Measurements from ENCODE around the gene MINDY1. TPM values are rescaled to one million over a fixed set of nuclear protein-coding genes. Genes with fewer than 3 reads are reported as not detected.

MINDY1 gene
- total RNA-seq = 10 to 100 TPM; 16.9 to 28.3 TPM

- Histone ChIP-seq H3K9me3 (no peaks in the 10 kb centered on the region), H3K4me1 (ENCODE audit: control insufficient read depth in 1 of 2, low read depth in 2 of 2) (peaks cover 36 to 63% of the 10 kb centered on the region in 2 donors), H3K36me3 (no peaks in the 10 kb centered on the region), H3K27me3 (replicated peaks; ENCODE audit: insufficient read depth) (no peaks in the 10 kb centered on the region), H3K27ac (peak within 1 kb of the TSS; percentile 73 to 74), H3K4me3 (peak within 1 kb of the TSS; percentile 75)
- ATAC-seq (ENCODE audit: insufficient number of reproducible peaks, low FRiP score, low read depth) (peak; percentile 34), DNase-seq (ENCODE audit: low spot score) (peak; percentile 24)
- TF ChIP-seq CTCF (IDR thresholded peaks at IDR 0.05) = peak; percentile 60
These were observed at the start of gene MINDY1 for GRCh38 chr1:151006327-151007052. Gene MINDY1, minus strand, starts transcription at chr1:151006902. Its CDS starts 4,285 bp downstream, at chr1:151002617.

GRCh38 chr1:151056149-151056548 lies 49.4 kb upstream of the MINDY1 start:
- Histone ChIP-seq H3K27ac (peak overlapping the region; percentile 67 to 99), H3K4me3 (peak overlapping the region; percentile 100), H3K36me3 (peaks cover 42% of the 10 kb centered on the region), H3K27me3 (replicated peaks; ENCODE audit: insufficient read depth) (no peaks in the 10 kb centered on the region), H3K9me3 (no peaks in the 10 kb centered on the region), H3K4me1 (ENCODE audit: control insufficient read depth in 1 of 2, low read depth in 2 of 2) (peaks cover 25 to 44% of the 10 kb centered on the region in 2 donors)
- no peak for TF ChIP-seq CTCF (IDR thresholded peaks at IDR 0.05)
- DNase-seq (ENCODE audit: low spot score) (no peak), ATAC-seq (ENCODE audit: insufficient number of reproducible peaks, low FRiP score, low read depth) (no peak)

GRCh38 chr1:151055581-151055980 lies 48.9 kb upstream of the MINDY1 start:
- ATAC-seq (ENCODE audit: insufficient number of reproducible peaks, low FRiP score, low read depth) (no peak), DNase-seq (ENCODE audit: low spot score) (no peak)
- no peak for TF ChIP-seq CTCF (IDR thresholded peaks at IDR 0.05)
- Histone ChIP-seq H3K36me3 (peaks cover 42% of the 10 kb centered on the region), H3K27ac (peak overlapping the region; percentile 67 to 99), H3K27me3 (replicated peaks; ENCODE audit: insufficient read depth) (no peaks in the 10 kb centered on the region), H3K9me3 (no peaks in the 10 kb centered on the region), H3K4me1 (ENCODE audit: control insufficient read depth in 1 of 2, low read depth in 2 of 2) (peaks cover 22 to 38% of the 10 kb centered on the region in 2 donors), H3K4me3 (peak overlapping the region; percentile 100)

- TF ChIP-seq CTCF (IDR thresholded peaks at IDR 0.05) = no peak
- Histone ChIP-seq H3K36me3 (peaks cover 42% of the 10 kb centered on the region), H3K9me3 (no peaks in the 10 kb centered on the region), H3K4me1 (ENCODE audit: control insufficient read depth in 1 of 2, low read depth in 2 of 2) (peaks cover 21 to 36% of the 10 kb centered on the region in 2 donors), H3K4me3 (no peak overlapping the region), H3K27ac (peak overlapping the region in 1 of 2 donors; percentile 99), H3K27me3 (replicated peaks; ENCODE audit: insufficient read depth) (no peaks in the 10 kb centered on the region)
- ATAC-seq (ENCODE audit: insufficient number of reproducible peaks, low FRiP score, low read depth) (no peak), DNase-seq (ENCODE audit: low spot score) (no peak)
These were observed 48.4 kb upstream of the MINDY1 start for GRCh38 chr1:151054971-151055547.

- Histone ChIP-seq H3K27me3 (replicated peaks; ENCODE audit: insufficient read depth) (no peaks in the 10 kb centered on the region), H3K36me3 (peaks cover 42% of the 10 kb centered on the region), H3K9me3 (no peaks in the 10 kb centered on the region), H3K27ac (no peak overlapping the region), H3K4me3 (no peak overlapping the region), H3K4me1 (ENCODE audit: control insufficient read depth in 1 of 2, low read depth in 2 of 2) (peaks cover 25 to 41% of the 10 kb centered on the region in 2 donors)
- no peak for DNase-seq (ENCODE audit: low spot score)
- TF ChIP-seq CTCF (IDR thresholded peaks at IDR 0.05) = no peak
- ATAC-seq (ENCODE audit: insufficient number of reproducible peaks, low FRiP score, low read depth) = no peak
These were observed 44.8 kb upstream of the MINDY1 start for GRCh38 chr1:151051356-151052009.

All from thoracic aorta (tissue), 2 donors.